Stimulated activated CD4-positive, alpha-beta T cell treated with anti-CD3 and anti-CD28 coated beads, Interleukin-15, amount 100 ng/mL, for 48 hours (primary cell): ENCODE data around the gene ANO10.
"Not testable (repeated sequence)": the region's sequence is repeated elsewhere in the genome, so short reads cannot be mapped to it uniquely, and the experiment has no call there.

ENCODE experiments used
- DNase-seq, 2 donors: peaks; one replicate each; pipeline ENCODE4 v3.0.0-alpha.2; 2020; ENCODE audit warnings: low read depth in 2 of 2

The ANO10 gene

GRCh38 chr3:43473737-43474136, 148.1 kb downstream of the ANO10 start:
- no peak for DNase-seq

- DNase-seq, result no peak
Measured at GRCh38 chr3:43473244-43473643, 148.6 kb downstream of the ANO10 start.

GRCh38 chr3:43468133-43468532, 153.7 kb downstream of the ANO10 start:
- no peak for DNase-seq

- no peak for DNase-seq
Measured at GRCh38 chr3:43465109-43465508, 156.7 kb downstream of the ANO10 start.

GRCh38 chr3:43462566-43462965, 159.2 kb downstream of the ANO10 start:
- DNase-seq, result not testable (repeated sequence)

- no peak for DNase-seq
Measured at GRCh38 chr3:43461345-43461744, 160.5 kb downstream of the ANO10 start.

- DNase-seq, result not testable (repeated sequence)
Measured at GRCh38 chr3:43457038-43457437, 164.8 kb downstream of the ANO10 start.

GRCh38 chr3:43455233-43455632, 166.6 kb downstream of the ANO10 start:
- DNase-seq, result no peak

- no peak for DNase-seq
Measured at GRCh38 chr3:43453981-43454380, 167.8 kb downstream of the ANO10 start.

- no peak for DNase-seq
Measured at GRCh38 chr3:43451670-43452254, 170.0 kb downstream of the ANO10 start.

GRCh38 chr3:43448098-43448497, 173.7 kb downstream of the ANO10 start:
- DNase-seq, result no peak

- no peak for DNase-seq
Measured at GRCh38 chr3:43445820-43446219, 176.0 kb downstream of the ANO10 start.

- no peak for DNase-seq
Measured at GRCh38 chr3:43442872-43443395, 178.9 kb downstream of the ANO10 start.

GRCh38 chr3:43436507-43437140, 185.2 kb downstream of the ANO10 start:
- no peak for DNase-seq

- DNase-seq, result no peak
Measured at GRCh38 chr3:43435706-43436105, 186.1 kb downstream of the ANO10 start.

- no peak for DNase-seq
Measured at GRCh38 chr3:43434431-43434830, 187.4 kb downstream of the ANO10 start.

GRCh38 chr3:43432462-43432861, 189.3 kb downstream of the ANO10 start:
- no peak for DNase-seq

GRCh38 chr3:43426388-43426787, 195.4 kb downstream of the ANO10 start:
- no peak for DNase-seq

- DNase-seq, result no peak
Measured at GRCh38 chr3:43425829-43426228, 196.0 kb downstream of the ANO10 start.

GRCh38 chr3:43423639-43424038, 198.2 kb downstream of the ANO10 start:
- DNase-seq, result no peak

- DNase-seq, result no peak
Measured at GRCh38 chr3:43423142-43423541, 198.7 kb downstream of the ANO10 start.

GRCh38 chr3:43418601-43419272, 203.1 kb downstream of the ANO10 start:
- DNase-seq, result no peak

GRCh38 chr3:43417133-43417532, 204.7 kb downstream of the ANO10 start:
- DNase-seq, result no peak
